GM12872 (cell line): Measurements from ENCODE around the gene PGAM4.

Source experiments
- TF ChIP-seq, protein P1 (sequence below): IDR thresholded peaks from 3 replicates; pipeline ENCODE4 v1.5.1; 2011; ENCODE audit warnings: low read depth, mild to moderate bottlenecking, low read length, moderate library complexity; ENCODE audit not compliant: insufficient read depth

PGAM4 gene

GRCh38 chrX:77969538-77969937, at the start of gene PGAM4:
Gene PGAM4 (minus strand): TSS chrX:77969638. CDS start chrX:77969638, 0 bp downstream.
- TF ChIP-seq, protein P1, sequence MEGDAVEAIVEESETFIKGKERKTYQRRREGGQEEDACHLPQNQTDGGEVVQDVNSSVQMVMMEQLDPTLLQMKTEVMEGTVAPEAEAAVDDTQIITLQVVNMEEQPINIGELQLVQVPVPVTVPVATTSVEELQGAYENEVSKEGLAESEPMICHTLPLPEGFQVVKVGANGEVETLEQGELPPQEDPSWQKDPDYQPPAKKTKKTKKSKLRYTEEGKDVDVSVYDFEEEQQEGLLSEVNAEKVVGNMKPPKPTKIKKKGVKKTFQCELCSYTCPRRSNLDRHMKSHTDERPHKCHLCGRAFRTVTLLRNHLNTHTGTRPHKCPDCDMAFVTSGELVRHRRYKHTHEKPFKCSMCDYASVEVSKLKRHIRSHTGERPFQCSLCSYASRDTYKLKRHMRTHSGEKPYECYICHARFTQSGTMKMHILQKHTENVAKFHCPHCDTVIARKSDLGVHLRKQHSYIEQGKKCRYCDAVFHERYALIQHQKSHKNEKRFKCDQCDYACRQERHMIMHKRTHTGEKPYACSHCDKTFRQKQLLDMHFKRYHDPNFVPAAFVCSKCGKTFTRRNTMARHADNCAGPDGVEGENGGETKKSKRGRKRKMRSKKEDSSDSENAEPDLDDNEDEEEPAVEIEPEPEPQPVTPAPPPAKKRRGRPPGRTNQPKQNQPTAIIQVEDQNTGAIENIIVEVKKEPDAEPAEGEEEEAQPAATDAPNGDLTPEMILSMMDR, result no peak

- TF ChIP-seq, protein P1, result no peak
Observed at GRCh38 chrX:78011846-78012245, 42.4 kb upstream of the PGAM4 start.

DNA sequence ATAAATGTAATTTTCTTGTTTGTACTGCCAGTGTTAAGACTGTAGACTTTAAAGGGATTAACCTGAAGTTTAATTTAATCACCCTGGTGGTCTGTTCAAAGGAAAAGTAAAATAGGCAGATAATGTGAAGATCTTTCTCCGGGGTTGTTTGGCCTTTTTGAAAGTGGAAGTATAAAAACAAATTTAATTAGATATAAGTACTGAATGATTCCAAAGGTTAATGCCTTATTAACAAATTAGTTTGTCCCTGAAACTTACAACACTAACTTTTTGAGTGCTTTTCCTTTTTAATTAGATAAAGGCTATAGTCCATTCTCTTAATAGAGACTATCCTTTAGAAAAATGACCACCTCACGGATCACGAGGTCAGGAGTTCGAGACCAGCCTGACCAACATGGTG, 10.4 kb upstream of the PGAM4 start:
- TF ChIP-seq, protein P1, result no peak

GRCh38 chrX:77977518-77977917, 8.1 kb upstream of the PGAM4 start:
- TF ChIP-seq, protein P1, result no peak

GRCh38 chrX:77977095-77977494, 7.7 kb upstream of the PGAM4 start:
- TF ChIP-seq, protein P1, result no peak

DNA sequence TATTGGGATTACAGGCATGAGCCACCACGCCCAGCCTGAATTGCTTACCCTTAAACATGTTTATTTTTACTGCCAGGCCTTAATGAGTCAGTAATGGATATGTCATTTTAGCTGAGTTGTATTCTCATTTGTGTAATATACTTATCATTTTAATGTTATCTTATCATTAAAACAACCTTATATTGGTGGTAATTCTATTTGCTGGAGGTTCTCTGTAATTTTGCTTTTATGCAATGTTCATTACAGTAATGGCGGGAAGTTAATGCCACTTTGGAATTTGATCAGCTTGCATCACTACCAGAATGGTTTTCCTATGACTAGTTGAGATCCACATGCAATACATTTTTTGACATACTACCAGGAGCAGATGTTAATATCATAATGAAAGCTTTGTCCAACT, 6.3 kb upstream of the PGAM4 start:
- TF ChIP-seq, protein P1, result no peak

- TF ChIP-seq, protein P1, result no peak
Observed at GRCh38 chrX:77967631-77968030, 1.8 kb downstream of the PGAM4 start.

DNA sequence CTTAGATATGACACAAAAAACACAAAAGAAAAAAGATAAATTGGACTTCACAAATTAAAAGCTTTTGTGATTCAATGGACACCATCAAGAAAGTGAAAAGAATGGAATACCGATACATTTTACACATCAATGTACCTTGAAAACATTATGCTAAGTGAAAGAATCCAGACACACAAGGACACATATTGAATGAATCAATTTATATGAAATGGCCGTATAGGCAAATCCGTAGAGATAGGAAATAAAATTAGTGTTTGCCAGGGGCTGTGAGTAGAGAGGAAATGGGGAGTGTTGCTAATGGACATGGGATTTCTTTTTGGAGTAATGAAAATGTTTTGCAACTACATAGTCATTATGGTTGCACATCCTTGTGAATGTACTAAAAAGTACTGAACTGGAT, 3.1 kb downstream of the PGAM4 start:
- TF ChIP-seq, protein P1, result no peak
